GM12878 (cell line): ENCODE results near the gene CBX7. TPM values are rescaled to one million over a fixed set of nuclear protein-coding genes. Genes with fewer than 3 reads are reported as not detected.

Source experiments
- ATAC-seq: fragments of 200-7000 bp; cut with Tn5 transposase; 3 replicates; pipeline ENCODE4 v1.9.1; 2020; ENCODE audit warnings: mild to moderate bottlenecking, moderate library complexity
- BruUV-seq: library from RNA; stranded (reverse); fragments of 400-500 nt; replicated peaks from 2 replicates; lab custom pipeline; 2021; lab: Mats Ljungman, UMichigan
- CTCF ChIA-PET: fragments of 300-600 bp; sonication (Branson Sonifier 250); formaldehyde crosslinking; extraction: SDS; loops from one replicate; lab custom pipeline; 2021; ENCODE audit warnings: inconsistent platforms; lab: Yijun Ruan, JAX
- POLR2A ChIA-PET: fragments of 350-600 bp; formaldehyde crosslinking; extraction: SDS; loops from one replicate; lab custom pipeline; 2021; ENCODE audit warnings: inconsistent platforms; lab: Charles Lee
- RAD21 ChIA-PET: fragments of 300-600 bp; sonication (Branson Sonifier 250); formaldehyde crosslinking; loops from one replicate; lab custom pipeline; 2023; ENCODE audit warnings: antibody characterized with exemption; ENCODE audit not compliant: unreplicated experiment; lab: Charles Lee
- SMC1A ChIA-PET: fragments of 300-600 bp; sonication (Branson Sonifier 250); formaldehyde crosslinking; loops from one replicate; lab custom pipeline; 2023; ENCODE audit not compliant: unreplicated experiment, uncharacterized antibody; lab: Charles Lee
- DNase-seq: peaks from one replicate; pipeline ENCODE4 v3.0.0-alpha.2; 2011; ENCODE audit warnings: low read depth, low spot score
- FAIRE-seq: peaks from 3 replicates; lab custom pipeline; 2011; peaks lifted over from hg19 to GRCh38; lab: Jason Lieb, UNC
- H2AFZ ChIP-seq: 2 replicates; pipeline ENCODE4 v1.6.0; 2011; ENCODE audit warnings: low read depth, low read length, control low read depth; ENCODE audit not compliant: control insufficient read depth
- H3K27ac ChIP-seq: 2 replicates; pipeline ENCODE4 v1.5.1; 2011; ENCODE audit warnings: control low read depth; ENCODE audit not compliant: control insufficient read depth, insufficient read depth
- H3K27me3 ChIP-seq, 2 experiments: replicated peaks in 1 of 2; 2 replicates each; pipeline versions ENCODE4 v1.6.0 to v1.6.1; 2011; ENCODE audit warnings: low read length in 1 of 2; ENCODE audit not compliant: control insufficient read depth in 2 of 2, insufficient read depth in 2 of 2
- H3K36me3 ChIP-seq, 2 experiments: 2 replicates each; pipeline ENCODE4 v1.5.1; 2011; ENCODE audit warnings: low read length in 1 of 2; ENCODE audit not compliant: control insufficient read depth in 2 of 2, insufficient read depth in 2 of 2
- H3K4me1 ChIP-seq: 2 replicates; pipeline ENCODE4 v1.6.1; 2011; ENCODE audit warnings: mild to moderate bottlenecking, low read length, moderate library complexity, mixed read lengths; ENCODE audit not compliant: control insufficient read depth, insufficient read depth
- H3K4me2 ChIP-seq: 2 replicates; pipeline ENCODE4 v1.6.0; 2011; ENCODE audit warnings: control low read depth; ENCODE audit not compliant: control insufficient read depth, insufficient read depth
- H3K4me3 ChIP-seq: fragments of 200-600 bp; sonication (generic); 2 replicates; pipeline ENCODE4 v1.5.1; 2016
- H3K79me2 ChIP-seq: 2 replicates; pipeline ENCODE4 v1.6.0; 2011; ENCODE audit warnings: low read length; ENCODE audit not compliant: control insufficient read depth, insufficient read depth
- H3K9ac ChIP-seq: 2 replicates; pipeline ENCODE4 v1.8.0; 2011; ENCODE audit warnings: low read length, control low read depth, mixed read lengths; ENCODE audit not compliant: control insufficient read depth, insufficient read depth
- H3K9me3 ChIP-seq: replicated peaks from 3 replicates; pipeline ENCODE4 v1.5.1; 2011; ENCODE audit warnings: mild to moderate bottlenecking, low read length; ENCODE audit not compliant: control insufficient read depth, insufficient read depth
- H4K20me1 ChIP-seq: 2 replicates; pipeline ENCODE4 v1.6.0; 2011; ENCODE audit not compliant: control insufficient read depth, insufficient read depth
- ATF3 ChIP-seq: IDR thresholded peaks from 2 replicates; pipeline ENCODE4 v1.6.1; 2011; ENCODE audit warnings: low read depth, mild to moderate bottlenecking, low read length, moderate library complexity, borderline replicate concordance; ENCODE audit errors: extremely low read depth
- BHLHE40 ChIP-seq, 2 experiments: fragments of 450-650 bp in 1 of 2; IDR thresholded peaks; 2 replicates each; pipeline ENCODE4 v1.6.1; 2011 to 2017; ENCODE audit warnings: low read depth in 2 of 2, borderline replicate concordance in 1 of 2, improper control_type of control experiment in 1 of 2, low read length in 1 of 2, mild to moderate bottlenecking in 1 of 2
- BMI1 ChIP-seq: fragments of 450-650 bp; IDR thresholded peaks from 2 replicates; pipeline ENCODE4 v1.6.1; 2016; ENCODE audit warnings: mild to moderate bottlenecking, moderate library complexity, borderline replicate concordance
- BRCA1 ChIP-seq: IDR thresholded peaks from 2 replicates; pipeline ENCODE4 v1.6.1; 2011; ENCODE audit warnings: low read depth, low read length, improper control_type of control experiment
- CHD2 ChIP-seq: IDR thresholded peaks from 2 replicates; pipeline ENCODE4 v1.6.1; 2011; ENCODE audit warnings: low read depth, low read length, improper control_type of control experiment, borderline replicate concordance
- CREB1 ChIP-seq: IDR thresholded peaks from 2 replicates; pipeline ENCODE4 v1.6.1; 2012; ENCODE audit warnings: low read depth, mild to moderate bottlenecking, inconsistent platforms
- CTCF ChIP-seq, 3 experiments: IDR thresholded peaks in 2 of 3; conservative IDR thresholded peaks in 1 of 3; 2 replicates each; pipeline ENCODE4 v1.5.1; 2011; ENCODE audit warnings: low read depth in 3 of 3, low read length in 3 of 3, mild to moderate bottlenecking in 3 of 3, control low read depth in 2 of 3, moderate library complexity in 2 of 3, inconsistent platforms in 1 of 3, mixed read lengths in 1 of 3; ENCODE audit not compliant: control insufficient read depth in 2 of 3, insufficient read depth in 1 of 3; ENCODE audit errors: extremely low read depth in 1 of 3
- E4F1 ChIP-seq: fragments of 450-650 bp; IDR thresholded peaks from 2 replicates; pipeline ENCODE4 v1.6.1; 2018; ENCODE audit warnings: borderline replicate concordance, mild to moderate bottlenecking; ENCODE audit not compliant: partially characterized antibody
- IRF5 ChIP-seq: fragments of 450-650 bp; IDR thresholded peaks from 2 replicates; pipeline ENCODE4 v1.6.1; 2017; ENCODE audit warnings: borderline replicate concordance
- KAT2A ChIP-seq: conservative IDR thresholded peaks from 2 replicates; pipeline ENCODE4 v1.6.1; 2011; ENCODE audit warnings: low read depth, low read length; ENCODE audit not compliant: control insufficient read depth
- MYC ChIP-seq: IDR thresholded peaks from 2 replicates; pipeline ENCODE4 v1.6.1; 2011; ENCODE audit warnings: mild to moderate bottlenecking, low read length, moderate library complexity, inconsistent platforms; ENCODE audit not compliant: insufficient read depth, insufficient replicate concordance, insufficient read length, severe bottlenecking
- NFIC ChIP-seq: IDR thresholded peaks from 2 replicates; pipeline ENCODE4 v1.6.1; 2012; ENCODE audit warnings: low read depth, mild to moderate bottlenecking, inconsistent platforms, low read length, moderate library complexity
- PML ChIP-seq: IDR thresholded peaks from 2 replicates; pipeline ENCODE4 v1.6.1; 2012; ENCODE audit warnings: low read length, inconsistent platforms
- TBL1XR1 ChIP-seq: IDR thresholded peaks from 2 replicates; pipeline ENCODE4 v1.6.1; 2012; ENCODE audit warnings: low read depth, low read length, improper control_type of control experiment
- ZSCAN29 ChIP-seq: fragments of 450-650 bp; IDR thresholded peaks from 2 replicates; pipeline ENCODE4 v1.6.1; 2017; ENCODE audit warnings: mild to moderate bottlenecking, moderate library complexity
- WGBS: methylation state at CpG from one replicate; pipeline ENCODE4 v1.1.6; 2016; ENCODE audit warnings: low lambda C conversion rate; ENCODE audit not compliant: insufficient replicate concordance, insufficient coverage; ENCODE audit errors: missing lambda C conversion rate; 5-methylcytosine and 5-hydroxymethylcytosine counted together
- in situ Hi-C: fragments of 300-500 bp; cut with MboI; formaldehyde crosslinking; loops from 9 replicates; pipeline ENCODE4 v1.14.3; 2018; ENCODE audit warnings: mixed read lengths
- intact Hi-C: fragments of 100-400 bp; cut with micrococcal nuclease; formaldehyde crosslinking; loops from one replicate; pipeline ENCODE4 v1.14.2; 2022; ENCODE audit not compliant: unreplicated experiment
- polyA plus RNA-seq, 11 experiments: library from polyadenylated mRNA; depleted of rRNA in 4 of 11; unstranded in 6 of 11; stranded (reverse) in 5 of 11; fragments of >200 nt; fragmentation: Nextera tagmentation in 4 of 11; fragmentation: Illumina TruSeq in 1 of 11; extraction: Ambion mirVana in 4 of 11; extraction: Trizol in 1 of 11; gene quantifications; 1 replicate in 1 of 11; 2 replicates in 10 of 11; pipeline versions ENCODE4 v1.2.1 to v1.2.3, GENCODE V29; 2011 to 2016; ENCODE audit warnings: inconsistent platforms in 2 of 11, missing spikeins in 2 of 11, low read depth in 1 of 11
- total RNA-seq, 4 experiments: library from RNA; depleted of rRNA in 3 of 4; stranded (reverse); fragments of >200 nt in 3 of 4; fragmentation: Illumina TruSeq in 1 of 4; extraction: Trizol in 1 of 4; gene quantifications; 2 replicates each; pipeline versions ENCODE4 v1.2.1 to v1.2.3, GENCODE V29; 2013 to 2021

CBX7 gene
- total and polyA plus RNA-seq, 10 of the 15 experiments (the other 5 are each of a cell fraction or from before 2014, with no cell fraction given): 0.18 to 17.2 (median 5.6) TPM

GRCh38 chr22:39182478-39183030, 30.1 kb upstream of the CBX7 start:
- 32% methylated on average over 6 of the region's 6 CpGs for WGBS
- ChIA-PET CTCF (interaction anchor here (0.6 to 1.0 kb wide), 2 partner anchors 11 to 179 kb away, joined by 3 to 4 read pairs; no protein-coding TSS in a partner anchor), POLR2A (no interaction called here), RAD21 (no interaction called here), SMC1A (interaction anchor here (0.8 kb wide), 1 partner anchor 11 kb away, joined by 3 read pairs; no protein-coding TSS in a partner anchor)
- Histone ChIP-seq H2AFZ (no peak overlapping the region), H3K4me1 (no peaks in the 10 kb centered on the region), H4K20me1 (no peaks in the 10 kb centered on the region), H3K79me2 (no peaks in the 10 kb centered on the region), H3K36me3 (no peaks in the 10 kb centered on the region), H3K4me3 (no peak overlapping the region), H3K9ac (no peak overlapping the region), H3K27me3 (no peaks in the 10 kb centered on the region), H3K27ac (no peak overlapping the region), H3K9me3 (no peaks in the 10 kb centered on the region; the same call in 2 of the 3 replicates), H3K4me2 (no peak overlapping the region)
- no TSS peak for BruUV-seq
- intact Hi-C loops: no loop called here
- DNase-seq (no peak), FAIRE-seq (no peak), ATAC-seq (no peak)
- in situ Hi-C loops: no loop called here
- no peak for TF ChIP-seq BRCA1
- TF ChIP-seq BHLHE40 (IDR thresholded peaks at IDR 0.05; ENCODE audit: borderline replicate concordance in 1 of 2, low read depth in 2 of 2, low read length in 1 of 2): no peak
- TF ChIP-seq CHD2: no peak
- no peak for TF ChIP-seq MYC
- no peak for TF ChIP-seq E4F1
- no peak for TF ChIP-seq CTCF (IDR thresholded peaks at IDR 0.05 in 2 of 3, conservative IDR thresholded peaks at IDR 0.05 in 1 of 3; ENCODE audit: control insufficient read depth in 2 of 3, extremely low read depth in 1 of 3, insufficient read depth in 1 of 3, low read depth in 3 of 3, low read length in 3 of 3)
- TF ChIP-seq PML: no peak
- no peak for TF ChIP-seq ATF3
- no peak for TF ChIP-seq KAT2A
- no peak for TF ChIP-seq ZSCAN29
- no peak for TF ChIP-seq NFIC
- TF ChIP-seq IRF5: no peak
- no peak for TF ChIP-seq BMI1
- TF ChIP-seq CREB1: no peak
- no peak for TF ChIP-seq TBL1XR1
